ENCODE measurements around the gene JTB. TPM values are rescaled to one million over a fixed set of nuclear protein-coding genes. Genes with fewer than 3 reads are reported as not detected.

Gene JTB
- total RNA-seq, 1 experiment from 2014 or later = 123 TPM

DNA sequence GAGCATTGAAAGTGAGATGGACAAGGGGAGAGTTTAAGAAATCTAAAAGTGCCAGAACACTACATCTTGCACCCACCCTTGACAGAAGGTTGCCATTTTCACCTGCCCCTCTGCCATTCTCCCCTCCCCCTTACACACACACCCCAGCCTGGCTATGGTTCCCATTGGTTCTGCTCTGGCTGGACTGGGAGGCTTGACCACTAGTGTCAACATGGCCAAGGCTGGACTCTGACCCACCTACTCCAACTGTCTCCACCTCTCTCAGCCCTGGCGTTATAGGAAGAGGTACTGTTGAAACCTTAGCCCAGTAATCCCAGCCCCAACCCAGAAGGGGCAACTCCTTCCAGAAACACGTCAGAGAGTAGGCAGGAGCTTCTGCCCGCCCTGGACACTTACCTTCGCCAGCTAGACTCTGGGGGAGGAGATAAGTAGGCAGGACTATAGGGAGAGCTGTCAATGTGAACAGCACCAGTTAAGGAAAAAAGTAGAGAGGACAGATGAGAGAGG is 23.6 kb downstream of the JTB start:
- Histone ChIP-seq H3K36me3 (ENCODE audit: control insufficient read depth in 1 of 2, insufficient read depth in 2 of 2, low read length in 2 of 2) (peaks cover 19 to 22% of the 10 kb centered on the region in 2 experiments; a peak in 3 of 4 replicates), H3K9me2 (ENCODE audit: insufficient read depth) (no peaks in the 10 kb centered on the region), H2AFZ (ENCODE audit: low read depth, low read length, poor library complexity, severe bottlenecking) (no peak overlapping the region), H3K4me3 (replicated peaks in 1 of 2; ENCODE audit: low read depth in 1 of 2, low read length in 2 of 2) (no peak overlapping the region), H3K27me3 (ENCODE audit: insufficient read depth, low read length) (no peaks in the 10 kb centered on the region), H3K27ac (ENCODE audit: low read depth, low read length) (no peak overlapping the region), H4K20me1 (ENCODE audit: insufficient read depth) (no peaks in the 10 kb centered on the region), H3K4me1 (ENCODE audit: control insufficient read depth in 1 of 2, insufficient read depth in 2 of 2, low read length in 2 of 2) (peaks cover 1 to 14% of the 10 kb centered on the region in 2 experiments; a peak in 2 of 4 replicates), H3K9me3 (ENCODE audit: control insufficient read depth in 1 of 2, insufficient read depth in 1 of 2, low read depth in 1 of 2, low read length in 2 of 2) (no peaks in the 10 kb centered on the region), H3K9ac (ENCODE audit: low read length) (no peak overlapping the region), H3K4me2 (ENCODE audit: low read length) (no peak overlapping the region), H3K79me2 (ENCODE audit: insufficient read depth, low read length) (peaks cover 49% of the 10 kb centered on the region)
- CTCF ChIA-PET = no interaction called here
- BruUV-seq (replicated peaks) = no TSS peak
- no peak for DNase-seq (ENCODE audit: low read depth, low spot score)
- TF ChIP-seq RAD21 (IDR thresholded peaks at IDR 0.05; ENCODE audit: low read depth) (no peak), POLR2AphosphoS5 (IDR thresholded peaks at IDR 0.05; ENCODE audit: low read depth, low read length) (no peak), SP1 (IDR thresholded peaks at IDR 0.05; ENCODE audit: low read depth) (no peak), FOSL1 (IDR thresholded peaks at IDR 0.05; ENCODE audit: low read depth) (no peak), CEBPB (IDR thresholded peaks at IDR 0.05; ENCODE audit: low read depth) (no peak), YY1 (IDR thresholded peaks at IDR 0.05; ENCODE audit: extremely low read depth, insufficient replicate concordance, low read depth, low read length) (no peak), ZNF274 (IDR thresholded peaks at IDR 0.05; ENCODE audit: low read depth, low read length) (no peak), JUND (IDR thresholded peaks at IDR 0.05) (no peak), CBX3 (IDR thresholded peaks at IDR 0.05; ENCODE audit: low read depth) (no peak)
- TF ChIP-seq, protein P1, sequence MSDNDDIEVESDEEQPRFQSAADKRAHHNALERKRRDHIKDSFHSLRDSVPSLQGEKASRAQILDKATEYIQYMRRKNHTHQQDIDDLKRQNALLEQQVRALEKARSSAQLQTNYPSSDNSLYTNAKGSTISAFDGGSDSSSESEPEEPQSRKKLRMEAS (IDR thresholded peaks at IDR 0.05) = no peak
- TF ChIP-seq, protein P2, sequence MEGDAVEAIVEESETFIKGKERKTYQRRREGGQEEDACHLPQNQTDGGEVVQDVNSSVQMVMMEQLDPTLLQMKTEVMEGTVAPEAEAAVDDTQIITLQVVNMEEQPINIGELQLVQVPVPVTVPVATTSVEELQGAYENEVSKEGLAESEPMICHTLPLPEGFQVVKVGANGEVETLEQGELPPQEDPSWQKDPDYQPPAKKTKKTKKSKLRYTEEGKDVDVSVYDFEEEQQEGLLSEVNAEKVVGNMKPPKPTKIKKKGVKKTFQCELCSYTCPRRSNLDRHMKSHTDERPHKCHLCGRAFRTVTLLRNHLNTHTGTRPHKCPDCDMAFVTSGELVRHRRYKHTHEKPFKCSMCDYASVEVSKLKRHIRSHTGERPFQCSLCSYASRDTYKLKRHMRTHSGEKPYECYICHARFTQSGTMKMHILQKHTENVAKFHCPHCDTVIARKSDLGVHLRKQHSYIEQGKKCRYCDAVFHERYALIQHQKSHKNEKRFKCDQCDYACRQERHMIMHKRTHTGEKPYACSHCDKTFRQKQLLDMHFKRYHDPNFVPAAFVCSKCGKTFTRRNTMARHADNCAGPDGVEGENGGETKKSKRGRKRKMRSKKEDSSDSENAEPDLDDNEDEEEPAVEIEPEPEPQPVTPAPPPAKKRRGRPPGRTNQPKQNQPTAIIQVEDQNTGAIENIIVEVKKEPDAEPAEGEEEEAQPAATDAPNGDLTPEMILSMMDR (IDR thresholded peaks at IDR 0.05 in 2 of 3, conservative IDR thresholded peaks at IDR 0.05 in 1 of 3; ENCODE audit: borderline replicate concordance in 1 of 3, insufficient read depth in 1 of 3, low read depth in 2 of 3, low read length in 2 of 3) = no peak
- TF ChIP-seq, protein P3, sequence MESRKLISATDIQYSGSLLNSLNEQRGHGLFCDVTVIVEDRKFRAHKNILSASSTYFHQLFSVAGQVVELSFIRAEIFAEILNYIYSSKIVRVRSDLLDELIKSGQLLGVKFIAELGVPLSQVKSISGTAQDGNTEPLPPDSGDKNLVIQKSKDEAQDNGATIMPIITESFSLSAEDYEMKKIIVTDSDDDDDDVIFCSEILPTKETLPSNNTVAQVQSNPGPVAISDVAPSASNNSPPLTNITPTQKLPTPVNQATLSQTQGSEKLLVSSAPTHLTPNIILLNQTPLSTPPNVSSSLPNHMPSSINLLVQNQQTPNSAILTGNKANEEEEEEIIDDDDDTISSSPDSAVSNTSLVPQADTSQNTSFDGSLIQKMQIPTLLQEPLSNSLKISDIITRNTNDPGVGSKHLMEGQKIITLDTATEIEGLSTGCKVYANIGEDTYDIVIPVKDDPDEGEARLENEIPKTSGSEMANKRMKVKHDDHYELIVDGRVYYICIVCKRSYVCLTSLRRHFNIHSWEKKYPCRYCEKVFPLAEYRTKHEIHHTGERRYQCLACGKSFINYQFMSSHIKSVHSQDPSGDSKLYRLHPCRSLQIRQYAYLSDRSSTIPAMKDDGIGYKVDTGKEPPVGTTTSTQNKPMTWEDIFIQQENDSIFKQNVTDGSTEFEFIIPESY (IDR thresholded peaks at IDR 0.05; ENCODE audit: extremely low read depth, insufficient replicate concordance, low read length) = no peak
- TF ChIP-seq, protein P4, sequence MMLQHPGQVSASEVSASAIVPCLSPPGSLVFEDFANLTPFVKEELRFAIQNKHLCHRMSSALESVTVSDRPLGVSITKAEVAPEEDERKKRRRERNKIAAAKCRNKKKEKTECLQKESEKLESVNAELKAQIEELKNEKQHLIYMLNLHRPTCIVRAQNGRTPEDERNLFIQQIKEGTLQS (IDR thresholded peaks at IDR 0.05) = no peak
- POLR2A ChIA-PET = no interaction called here
- RAD21 ChIA-PET (ENCODE audit: low non-redundant PET in 1 of 2, low total read pairs in 2 of 2, uncharacterized antibody in 2 of 2, unreplicated experiment in 2 of 2) = no interaction called here
- ATAC-seq = no peak
- intact Hi-C loops (cut with micrococcal nuclease) = no loop called here

Measured in HCT116 (cell line).